H1 (cell line): ENCODE data around the gene TPST2.

Experiments used
- NRF1 ChIP-seq: IDR thresholded peaks from 2 replicates; pipeline ENCODE4 v1.6.1; 2011; ENCODE audit warnings: mild to moderate bottlenecking, low read depth, low read length, improper control_type of control experiment
- SIRT6 ChIP-seq: IDR thresholded peaks from one replicate; pipeline ENCODE4 v1.7.1; 2012; ENCODE audit warnings: low read length, inconsistent platforms

GRCh38 chr22:26534171-26534855 lies 55.6 kb downstream of the TPST2 start:
- TF ChIP-seq NRF1, result no peak
- no peak for TF ChIP-seq SIRT6
